GM19238 (cell line): Measurements from ENCODE around the gene NENF.
A peak's percentile ranks its signal among the peaks of the same experiment; 100 is the strongest.
"Not testable (repeated sequence)": the region's sequence is repeated elsewhere in the genome, so short reads cannot be mapped to it uniquely, and the experiment has no call there.

Source experiments
- DNase-seq: peaks from one replicate; pipeline ENCODE4 v3.0.0; 2011; ENCODE audit warnings: low spot score; ENCODE audit not compliant: insufficient read length

Gene NENF

GRCh38 chr1:212459656-212460055 lies 26.9 kb downstream of the NENF start:
- DNase-seq = no peak

GRCh38 chr1:212460376-212460775 lies 27.7 kb downstream of the NENF start:
- DNase-seq = no peak

GRCh38 chr1:212461916-212462660 lies 29.4 kb downstream of the NENF start:
- no peak for DNase-seq

GRCh38 chr1:212463565-212464285 lies 31.0 kb downstream of the NENF start:
- no peak for DNase-seq

- DNase-seq = no peak
Observed at GRCh38 chr1:212465311-212465710, 32.6 kb downstream of the NENF start.

- DNase-seq = no peak
Observed at GRCh38 chr1:212466437-212466836, 33.7 kb downstream of the NENF start.

GRCh38 chr1:212466898-212467650 lies 34.4 kb downstream of the NENF start:
- DNase-seq = no peak

- no peak for DNase-seq
Observed at GRCh38 chr1:212467843-212468482, 35.2 kb downstream of the NENF start.

- no peak for DNase-seq
Observed at GRCh38 chr1:212470059-212470458, 37.3 kb downstream of the NENF start.

- no peak for DNase-seq
Observed at GRCh38 chr1:212471286-212471685, 38.6 kb downstream of the NENF start.

- no peak for DNase-seq
Observed at GRCh38 chr1:212471891-212472675, 39.4 kb downstream of the NENF start.

GRCh38 chr1:212473729-212474128 lies 41.0 kb downstream of the NENF start:
- no peak for DNase-seq

- no peak for DNase-seq
Observed at GRCh38 chr1:212475151-212475550, 42.4 kb downstream of the NENF start.

- not testable (repeated sequence) for DNase-seq
Observed at GRCh38 chr1:212475831-212476230, 43.1 kb downstream of the NENF start.

- peak; percentile 80 for DNase-seq
Observed at GRCh38 chr1:212477014-212477679, 44.4 kb downstream of the NENF start.

GRCh38 chr1:212477680-212478466 lies 45.2 kb downstream of the NENF start:
- no peak for DNase-seq

- no peak for DNase-seq
Observed at GRCh38 chr1:212478467-212479025, 45.8 kb downstream of the NENF start.

- DNase-seq = no peak
Observed at GRCh38 chr1:212479188-212479587, 46.5 kb downstream of the NENF start.
